CD4-positive, CD25-positive, alpha-beta regulatory T cell (primary cell): ENCODE results near the gene PDE7B. TPM values are rescaled to one million over a fixed set of nuclear protein-coding genes. Genes with fewer than 3 reads are reported as not detected.

Source experiments
- ATAC-seq, 2 donors: fragments of 150-1000 bp; cut with Tn5 transposase; one replicate each; pipeline ENCODE4 v1.10.0; 2021; ENCODE audit warnings: low read depth in 2 of 2, moderate number of reproducible peaks in 2 of 2, moderate library complexity in 1 of 2
- DNase-seq, 3 donors: peaks; one replicate each; pipeline versions ENCODE4 v3.0.0 to v3.0.0-alpha.2; 2012 to 2022; ENCODE audit warnings: mixed read lengths in 1 of 3
- H3K27ac ChIP-seq: one replicate; pipeline ENCODE4 v1.7.0; 2013; ENCODE audit warnings: mild to moderate bottlenecking, low read length; ENCODE audit not compliant: insufficient read depth, poor library complexity, severe bottlenecking
- H3K27me3 ChIP-seq: one replicate; pipeline ENCODE4 v1.7.0; 2013; ENCODE audit warnings: low read length; ENCODE audit not compliant: control insufficient read depth, insufficient read depth
- H3K36me3 ChIP-seq: one replicate; pipeline ENCODE4 v1.7.0; 2013; ENCODE audit warnings: mild to moderate bottlenecking, low read length, moderate library complexity; ENCODE audit not compliant: control insufficient read depth, insufficient read depth
- H3K4me1 ChIP-seq: 2 replicates; pipeline ENCODE4 v1.7.0; 2013; ENCODE audit warnings: mild to moderate bottlenecking, low read length; ENCODE audit not compliant: insufficient read depth, control insufficient read depth, poor library complexity, severe bottlenecking
- H3K4me3 ChIP-seq: one replicate; pipeline ENCODE4 v1.7.0; 2013; ENCODE audit warnings: low read depth, mild to moderate bottlenecking, low read length, moderate library complexity
- H3K9me3 ChIP-seq, 2 experiments: 1 replicate in 1 of 2; 2 replicates in 1 of 2; pipeline ENCODE4 v1.7.0; 2013; ENCODE audit warnings: low read length in 2 of 2, mild to moderate bottlenecking in 1 of 2, moderate library complexity in 1 of 2; ENCODE audit not compliant: control insufficient read depth in 2 of 2
- H3K27ac Mint-ChIP-seq, 3 donors: one replicate each; pipeline ENCODE4 v1.8.0; 2020 to 2022; ENCODE audit warnings: mild to moderate bottlenecking in 3 of 3, mixed read lengths in 3 of 3, moderate library complexity in 2 of 3
- H3K27me3 Mint-ChIP-seq: one replicate; pipeline ENCODE4 v1.8.0; 2022; ENCODE audit warnings: mild to moderate bottlenecking, mixed read lengths
- H3K36me3 Mint-ChIP-seq: one replicate; pipeline ENCODE4 v1.8.0; 2020; ENCODE audit warnings: mixed read lengths
- H3K4me1 Mint-ChIP-seq, 4 donors: one replicate each; pipeline ENCODE4 v1.8.0; 2020 to 2022; ENCODE audit warnings: mixed read lengths in 4 of 4, mild to moderate bottlenecking in 1 of 4
- H3K4me3 Mint-ChIP-seq, 4 donors: one replicate each; pipeline ENCODE4 v1.8.0; 2020 to 2022; ENCODE audit warnings: mild to moderate bottlenecking in 4 of 4, mixed read lengths in 4 of 4, moderate library complexity in 3 of 4
- H3K9me3 Mint-ChIP-seq, 7 donors: one replicate each; pipeline ENCODE4 v1.8.0; 2020 to 2022; ENCODE audit warnings: mixed read lengths in 7 of 7, mild to moderate bottlenecking in 3 of 7, moderate library complexity in 2 of 7
- polyA plus RNA-seq, 4 donors: library from polyadenylated mRNA; unstranded; fragments of 300-500 nt; fragmentation: Illumina TruSeq; gene quantifications; one replicate each; pipeline ENCODE4 v1.2.3, GENCODE V29; 2021
- total RNA-seq: library from RNA; stranded (reverse); gene quantifications from one replicate; pipeline ENCODE4 v1.2.3, GENCODE V29; 2022

Gene PDE7B
- total and polyA plus RNA-seq, 5 donors from 2014 or later = 0.03 to 0.25 (median 0.07) TPM; not detected in 1

GRCh38 chr6:135831016-135831415 lies 20.5 kb upstream of the PDE7B start:
- peaks cover 0 to 2% (median 0%) of the 10 kb centered on the region in 4 donors for H3K4me1 Mint-ChIP-seq

GRCh38 chr6:135832166-135832565 lies 19.3 kb upstream of the PDE7B start:
- no peaks in the 10 kb centered on the region for H3K36me3 Mint-ChIP-seq

More at GRCh38 chr6:135831016-135831415, 20.5 kb upstream of the PDE7B start:
- Histone ChIP-seq H3K4me3 (no peak overlapping the region), H3K27me3 (peaks cover 2% of the 10 kb centered on the region), H3K4me1 (no peaks in the 10 kb centered on the region), H3K36me3 (no peaks in the 10 kb centered on the region), H3K27ac (no peak overlapping the region), H3K9me3 (no peaks in the 10 kb centered on the region)
- DNase-seq (no peak), ATAC-seq (no peak)
- Mint-ChIP-seq H3K27me3 (peaks cover 9% of the 10 kb centered on the region), H3K27ac (no peak overlapping the region), H3K4me3 (no peak overlapping the region), H3K36me3 (no peaks in the 10 kb centered on the region), H3K9me3 (peaks cover 0 to 2% (median 0%) of the 10 kb centered on the region in 7 donors)

GRCh38 chr6:135833771-135834170 lies 17.7 kb upstream of the PDE7B start:
- Mint-ChIP-seq H3K9me3 (no peaks in the 10 kb centered on the region), H3K4me3 (no peak overlapping the region), H3K27me3 (peaks cover 16% of the 10 kb centered on the region), H3K4me1 (peaks cover 0 to 8% (median 0%) of the 10 kb centered on the region in 4 donors), H3K27ac (no peak overlapping the region), H3K36me3 (no peaks in the 10 kb centered on the region)
- no peaks in the 10 kb centered on the region for H3K36me3 ChIP-seq
- no peak overlapping the region for H3K27ac ChIP-seq
- ATAC-seq = no peak
- no peaks in the 10 kb centered on the region for H3K9me3 ChIP-seq
- peaks cover 4% of the 10 kb centered on the region for H3K27me3 ChIP-seq
- no peak overlapping the region for H3K4me3 ChIP-seq
- DNase-seq = no peak
- H3K4me1 ChIP-seq = no peaks in the 10 kb centered on the region

More at GRCh38 chr6:135832166-135832565, 19.3 kb upstream of the PDE7B start:
- H3K9me3 Mint-ChIP-seq = no peaks in the 10 kb centered on the region
- Histone ChIP-seq H3K4me1 (no peaks in the 10 kb centered on the region), H3K36me3 (no peaks in the 10 kb centered on the region), H3K9me3 (no peaks in the 10 kb centered on the region), H3K27ac (no peak overlapping the region), H3K27me3 (peaks cover 2% of the 10 kb centered on the region), H3K4me3 (no peak overlapping the region)
- DNase-seq (no peak), ATAC-seq (no peak)
- no peak overlapping the region for H3K4me3 Mint-ChIP-seq
- no peak overlapping the region for H3K27ac Mint-ChIP-seq
- peaks cover 0 to 2% (median 0%) of the 10 kb centered on the region in 4 donors for H3K4me1 Mint-ChIP-seq
- H3K27me3 Mint-ChIP-seq = peaks cover 5% of the 10 kb centered on the region

DNA sequence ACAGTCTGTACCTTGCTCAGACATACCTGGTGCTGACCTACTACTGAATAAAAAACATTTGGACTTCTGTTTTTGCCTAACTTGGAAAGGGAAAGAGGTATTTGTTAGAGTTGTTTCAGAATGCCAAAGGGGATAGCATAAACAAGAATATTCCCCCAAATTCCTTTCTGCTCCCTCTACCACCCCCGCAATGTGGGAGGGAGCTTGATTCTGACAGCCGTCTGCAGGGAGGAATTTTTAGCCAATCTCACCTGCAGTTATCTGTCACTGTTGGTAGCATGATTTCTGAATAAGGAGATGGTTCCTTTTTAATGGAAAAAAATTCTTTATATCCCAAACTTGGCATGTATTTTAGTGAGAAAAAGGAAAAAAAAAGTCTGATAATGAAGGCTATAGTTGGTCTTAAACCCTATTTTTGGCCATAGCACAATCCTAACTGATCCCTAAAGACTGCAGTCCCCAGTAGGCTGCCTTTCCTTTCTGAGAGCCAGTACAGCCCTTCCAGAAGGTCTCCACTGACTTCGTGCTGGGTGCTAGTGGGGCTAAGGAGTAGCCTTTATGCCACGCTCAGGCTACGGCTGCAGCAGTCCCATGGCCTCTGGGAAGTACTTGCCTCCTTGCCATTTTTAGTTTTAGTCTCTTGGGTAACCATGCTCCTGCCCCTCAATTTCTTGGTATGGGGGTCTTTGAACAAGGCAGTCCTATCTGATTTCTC lies 13.6 kb upstream of the PDE7B start:
- ATAC-seq (no peak), DNase-seq (no peak)
- Mint-ChIP-seq H3K36me3 (no peaks in the 10 kb centered on the region), H3K9me3 (peaks cover 0 to 3% (median 0%) of the 10 kb centered on the region in 7 donors), H3K27ac (no peak overlapping the region), H3K4me1 (peaks cover 0 to 8% (median 0%) of the 10 kb centered on the region in 4 donors), H3K27me3 (peaks cover 12% of the 10 kb centered on the region), H3K4me3 (no peak overlapping the region)
- no peaks in the 10 kb centered on the region for H3K9me3 ChIP-seq
- H3K36me3 ChIP-seq = no peaks in the 10 kb centered on the region
- no peaks in the 10 kb centered on the region for H3K4me1 ChIP-seq
- no peak overlapping the region for H3K4me3 ChIP-seq
- peaks cover 4% of the 10 kb centered on the region for H3K27me3 ChIP-seq
- no peak overlapping the region for H3K27ac ChIP-seq

DNA sequence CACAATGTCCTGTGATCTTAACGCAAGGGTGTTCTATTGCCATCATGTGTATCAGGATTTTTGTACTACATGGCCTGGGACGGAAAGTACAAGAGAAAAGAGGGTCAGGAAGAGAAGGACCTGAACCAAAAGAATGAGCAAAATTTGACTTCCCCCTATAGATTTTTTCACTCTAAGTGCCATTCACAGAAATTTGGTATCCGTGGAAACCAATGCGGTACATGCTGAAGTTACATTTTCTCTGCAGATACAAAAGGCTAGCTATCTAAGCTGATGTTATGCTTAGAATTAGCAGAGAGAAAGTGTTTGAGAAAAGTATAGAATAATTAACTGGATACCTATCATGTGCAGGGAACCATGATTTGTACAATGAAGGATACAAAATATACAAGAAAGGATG lies 12.4 kb upstream of the PDE7B start:
- Mint-ChIP-seq H3K4me3 (no peak overlapping the region), H3K4me1 (peaks cover 0 to 8% (median 0%) of the 10 kb centered on the region in 4 donors), H3K36me3 (no peaks in the 10 kb centered on the region), H3K27ac (no peak overlapping the region), H3K9me3 (peaks cover 0 to 3% (median 0%) of the 10 kb centered on the region in 7 donors), H3K27me3 (peaks cover 12% of the 10 kb centered on the region)
- Histone ChIP-seq H3K36me3 (no peaks in the 10 kb centered on the region), H3K9me3 (no peaks in the 10 kb centered on the region), H3K4me3 (no peak overlapping the region), H3K27me3 (peaks cover 3% of the 10 kb centered on the region), H3K4me1 (no peaks in the 10 kb centered on the region), H3K27ac (no peak overlapping the region)
- DNase-seq (no peak), ATAC-seq (no peak)

- H3K36me3 Mint-ChIP-seq = no peaks in the 10 kb centered on the region
- no peak overlapping the region for H3K4me3 Mint-ChIP-seq
- peaks cover 3% of the 10 kb centered on the region for H3K27me3 ChIP-seq
- H3K4me1 Mint-ChIP-seq = no peaks in the 10 kb centered on the region
- peaks cover 0 to 3% (median 0%) of the 10 kb centered on the region in 7 donors for H3K9me3 Mint-ChIP-seq
- no peak overlapping the region for H3K27ac ChIP-seq
- no peaks in the 10 kb centered on the region for H3K36me3 ChIP-seq
- no peaks in the 10 kb centered on the region for H3K9me3 ChIP-seq
- H3K27ac Mint-ChIP-seq = no peak overlapping the region
- H3K4me3 ChIP-seq = no peak overlapping the region
- ATAC-seq (no peak), DNase-seq (no peak)
- H3K27me3 Mint-ChIP-seq = peaks cover 6% of the 10 kb centered on the region
- no peaks in the 10 kb centered on the region for H3K4me1 ChIP-seq
These were observed 8.7 kb upstream of the PDE7B start for GRCh38 chr6:135842618-135843392.

DNA sequence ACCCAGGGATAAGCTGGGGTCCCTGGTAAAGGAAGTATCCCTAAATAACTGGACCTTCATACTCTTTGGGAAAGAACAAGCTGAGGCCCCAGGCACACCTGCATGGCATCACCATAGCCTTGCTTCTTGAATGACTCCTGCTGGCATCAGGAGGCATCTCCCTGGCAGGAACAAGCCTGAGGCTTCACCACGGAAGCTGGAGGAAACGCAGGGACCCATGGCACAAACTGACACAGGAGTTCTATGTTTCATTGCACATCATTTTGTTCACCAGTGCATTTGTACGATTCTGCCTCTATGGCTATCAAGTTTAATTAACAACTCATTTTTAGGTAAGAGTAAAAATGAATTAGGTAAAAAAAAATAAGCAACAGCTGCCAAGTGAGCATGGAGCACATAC lies 619 bp upstream of the PDE7B start:
- H3K9me3 Mint-ChIP-seq = peaks cover 0 to 1% (median 0%) of the 10 kb centered on the region in 7 donors
- no peaks in the 10 kb centered on the region for H3K36me3 Mint-ChIP-seq
- peak overlapping the region in 3 of 4 donors; percentile 55 to 83 (median 78) for H3K4me3 Mint-ChIP-seq
- peaks cover 9% of the 10 kb centered on the region for H3K27me3 ChIP-seq
- no peak for DNase-seq
- peaks cover 11% of the 10 kb centered on the region for H3K4me1 ChIP-seq
- no peak overlapping the region for H3K27ac ChIP-seq
- H3K9me3 ChIP-seq = no peaks in the 10 kb centered on the region
- H3K27ac Mint-ChIP-seq = peak overlapping the region in 2 of 3 donors; percentile 85 to 88
- H3K4me1 Mint-ChIP-seq = peaks cover 0 to 24% (median 14%) of the 10 kb centered on the region in 4 donors
- H3K27me3 Mint-ChIP-seq = peaks cover 13% of the 10 kb centered on the region
- no peaks in the 10 kb centered on the region for H3K36me3 ChIP-seq
- H3K4me3 ChIP-seq = no peak overlapping the region
- ATAC-seq = no peak
